Progenitor cell of endocrine pancreas (in vitro differentiated cells): Measurements from ENCODE around the gene IDH2. TPM values are rescaled to one million over a fixed set of nuclear protein-coding genes. Genes with fewer than 3 reads are reported as not detected.
A peak's percentile ranks its signal among the peaks of the same experiment; 100 is the strongest.

Experiments used
- DNase-seq: peaks from one replicate; pipeline ENCODE4 v3.0.0; 2021; ENCODE audit warnings: low spot score; ENCODE audit not compliant: unreplicated experiment
- H3K27ac Mint-ChIP-seq: 2 replicates; pipeline ENCODE4 v1.8.0; 2021; ENCODE audit warnings: mild to moderate bottlenecking, moderate library complexity, mixed read lengths
- H3K27me3 Mint-ChIP-seq: 2 replicates; pipeline ENCODE4 v1.8.0; 2021; ENCODE audit warnings: mixed read lengths
- H3K36me3 Mint-ChIP-seq: 2 replicates; pipeline ENCODE4 v1.8.0; 2022; ENCODE audit warnings: mixed read lengths; ENCODE audit not compliant: insufficient read depth
- H3K4me1 Mint-ChIP-seq: 2 replicates; pipeline ENCODE4 v1.8.0; 2021; ENCODE audit warnings: low read depth, mixed read lengths
- H3K4me3 Mint-ChIP-seq: 2 replicates; pipeline ENCODE4 v1.8.0; 2021; ENCODE audit warnings: low read depth, mild to moderate bottlenecking, moderate library complexity, mixed read lengths
- H3K9me3 Mint-ChIP-seq: 2 replicates; pipeline ENCODE4 v1.8.0; 2021; ENCODE audit warnings: low read depth, mixed read lengths
- CTCF ChIP-seq: fragments of 200-600 bp; sonication (generic); IDR thresholded peaks from one replicate; pipeline ENCODE4 v1.5.0; 2021; ENCODE audit warnings: antibody characterized with exemption, mild to moderate bottlenecking; ENCODE audit not compliant: unreplicated experiment
- total RNA-seq: library from RNA; stranded (reverse); gene quantifications from 2 replicates; pipeline ENCODE4 v1.2.1, GENCODE V29; 2021

Gene IDH2
- total RNA-seq, 1 donor from 2014 or later, result 164 TPM

DNA sequence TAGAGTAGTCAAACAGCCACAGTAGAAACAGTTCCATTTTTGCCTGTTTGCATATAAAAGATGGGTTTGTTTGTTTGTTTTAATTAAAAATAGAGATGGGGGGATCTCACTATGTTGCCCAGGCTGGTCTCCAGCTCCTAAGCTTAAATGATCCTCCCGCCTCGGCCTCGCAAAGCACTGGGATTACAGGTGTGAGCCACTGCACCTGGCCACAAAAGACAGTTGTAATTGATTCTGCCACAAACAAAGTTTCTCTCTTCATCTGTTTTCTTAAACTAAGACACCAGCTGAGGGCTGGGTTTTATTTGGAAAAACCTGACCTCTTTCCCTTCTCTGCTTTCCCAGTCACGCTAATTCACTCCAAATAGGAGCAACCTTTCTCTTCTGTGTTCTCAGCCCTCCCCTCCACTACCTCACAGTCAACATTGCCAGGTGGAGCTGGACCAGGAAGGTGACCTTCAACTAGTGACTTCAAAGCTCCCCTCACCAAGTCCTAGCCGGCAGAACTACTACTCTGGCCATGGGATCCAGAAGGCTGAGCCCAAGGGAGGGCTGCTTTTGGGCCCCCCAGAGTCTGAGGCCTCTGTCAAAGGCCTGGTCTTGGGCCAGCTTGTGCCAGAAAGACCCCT is 1.5 kb upstream of the IDH2 start:
- no peak for DNase-seq
- H3K9me3 Mint-ChIP-seq, result no peaks in the 10 kb centered on the region
- H3K27ac Mint-ChIP-seq, result no peak overlapping the region
- TF ChIP-seq CTCF, result no peak
- H3K4me1 Mint-ChIP-seq, result peaks cover 42% of the 10 kb centered on the region
- H3K36me3 Mint-ChIP-seq, result peaks cover 2% of the 10 kb centered on the region
- H3K27me3 Mint-ChIP-seq, result peaks cover 10% of the 10 kb centered on the region
- peak overlapping the region; percentile 16 for H3K4me3 Mint-ChIP-seq

DNA sequence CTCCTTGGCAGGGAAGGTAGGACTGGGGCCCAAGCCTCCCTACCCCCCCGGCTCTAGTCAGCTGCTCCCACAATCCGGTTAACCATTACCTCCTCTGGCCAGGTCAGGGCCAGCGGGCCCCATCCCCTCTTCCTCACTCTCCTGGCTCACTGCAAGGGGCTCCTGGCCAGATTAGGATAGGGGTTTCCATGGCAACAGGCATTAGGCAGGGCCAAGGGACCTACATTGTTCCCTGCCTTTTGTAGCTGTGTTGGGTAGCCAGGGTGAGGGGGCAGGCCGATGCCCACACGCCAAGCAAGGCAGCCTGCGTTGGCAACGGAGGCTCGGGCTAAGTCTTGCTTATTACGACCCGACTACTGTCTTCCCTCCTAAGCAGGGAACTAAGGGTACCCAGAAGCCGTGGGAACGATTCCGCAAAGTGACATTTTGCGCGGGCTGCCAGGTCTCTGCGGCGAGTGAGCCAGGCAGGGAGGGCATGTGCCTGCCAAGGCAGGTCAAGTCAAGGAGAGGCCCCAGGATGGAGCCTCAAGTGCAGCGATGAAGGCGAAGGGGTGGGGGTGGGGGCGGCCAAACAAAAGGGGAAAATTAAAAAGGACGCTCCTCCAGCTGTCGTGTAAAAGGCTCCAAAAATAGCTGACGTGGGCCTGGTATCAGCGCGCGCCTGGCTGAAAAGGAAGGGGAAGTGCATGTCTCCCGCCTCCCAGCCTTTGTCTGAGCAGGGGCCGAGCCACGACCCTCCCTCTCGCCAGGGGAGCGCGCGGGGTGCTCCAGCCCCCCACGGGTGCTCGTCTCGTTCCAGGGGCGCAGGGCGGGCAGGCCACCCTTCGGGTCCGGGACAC is 919 bp downstream of the IDH2 start:
- H3K4me3 Mint-ChIP-seq, result peak overlapping the region; percentile 84
- no peak for TF ChIP-seq CTCF
- H3K4me1 Mint-ChIP-seq, result peaks cover 45% of the 10 kb centered on the region
- peaks cover 10% of the 10 kb centered on the region for H3K27me3 Mint-ChIP-seq
- peaks cover 4% of the 10 kb centered on the region for H3K36me3 Mint-ChIP-seq
- H3K27ac Mint-ChIP-seq, result peak overlapping the region; percentile 94
- no peaks in the 10 kb centered on the region for H3K9me3 Mint-ChIP-seq
- DNase-seq, result no peak

DNA sequence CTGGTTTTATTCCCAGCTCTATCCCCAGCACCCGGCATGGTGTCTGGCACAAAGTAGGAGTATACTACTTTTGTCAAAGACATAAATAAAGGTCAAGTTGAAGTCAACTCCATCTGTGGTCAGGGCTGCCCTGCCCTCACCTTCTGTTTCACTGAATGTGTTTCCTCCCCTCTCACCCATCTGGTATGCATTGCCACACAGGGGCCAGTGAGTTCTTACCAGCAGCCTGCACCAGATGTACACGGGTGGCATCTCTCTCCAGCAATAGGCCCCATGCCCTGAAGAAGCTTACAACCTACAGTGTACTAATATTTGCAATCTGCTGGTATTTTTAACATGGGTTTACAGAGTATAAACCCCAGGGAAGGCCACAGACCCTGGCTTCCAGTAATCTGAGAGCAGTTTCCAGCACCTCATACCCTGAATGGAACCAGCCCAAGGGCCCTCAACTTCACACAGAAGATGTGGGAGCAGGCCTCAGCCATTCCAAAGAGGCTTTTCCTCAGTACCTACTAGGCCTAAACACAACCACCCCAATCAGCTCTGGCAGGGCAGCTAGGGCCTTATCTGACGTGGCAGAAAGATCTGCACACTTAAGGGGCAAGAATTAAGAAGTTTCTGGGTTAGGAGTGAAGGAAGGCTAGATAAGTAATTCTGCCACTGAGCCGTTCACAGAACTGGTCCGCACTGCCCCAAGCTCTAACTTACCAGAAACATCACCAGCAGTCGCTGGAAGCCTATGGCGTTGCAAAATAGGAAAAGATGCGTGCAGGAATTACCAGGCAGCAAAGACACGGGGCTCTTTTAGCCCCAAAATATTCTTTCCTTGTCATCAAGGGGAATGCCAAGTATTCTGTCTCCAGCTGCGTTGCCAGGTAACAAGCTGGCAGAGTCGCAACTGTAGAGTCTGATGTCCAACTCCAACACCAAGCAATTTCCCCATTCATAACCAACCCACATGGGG is 2.1 kb downstream of the IDH2 start:
- H3K4me1 Mint-ChIP-seq, result peaks cover 52% of the 10 kb centered on the region

DNA sequence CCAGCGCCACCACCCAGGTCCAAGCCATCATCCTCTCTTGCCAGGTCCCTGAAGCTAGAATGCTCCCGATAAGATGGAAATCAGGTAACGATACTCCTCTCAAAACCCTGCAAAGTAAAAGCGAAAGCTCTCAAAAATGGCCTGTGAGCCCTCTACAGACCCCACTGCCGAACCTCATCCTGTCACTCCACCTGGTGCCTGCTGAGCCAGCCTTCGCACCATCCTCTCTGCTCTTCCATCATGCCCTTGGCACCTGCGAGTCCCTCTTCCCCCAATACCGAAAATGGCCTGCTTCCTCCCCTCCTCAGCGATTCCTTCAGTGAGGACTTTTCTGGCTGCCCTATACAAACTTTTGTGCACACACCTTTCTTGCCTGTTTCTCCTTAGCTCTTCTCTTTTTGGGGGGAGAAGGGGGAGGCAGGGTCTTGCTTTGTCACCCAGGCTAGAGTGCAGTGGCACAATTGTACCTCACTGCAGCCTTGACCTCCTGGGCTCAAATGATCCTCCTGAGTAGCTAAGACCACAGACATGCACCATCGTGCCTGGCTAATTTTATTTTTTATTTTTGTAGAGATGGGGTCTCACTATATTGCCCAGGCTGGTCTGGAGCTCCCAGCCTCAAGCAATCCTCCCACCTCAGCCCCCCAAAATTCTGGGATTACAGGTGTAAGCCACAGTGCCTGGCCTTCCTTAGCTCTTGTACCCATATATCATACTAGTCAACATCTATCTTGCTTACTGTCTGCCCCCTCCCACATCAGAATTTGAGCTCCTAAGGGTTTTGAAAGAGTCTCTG is 3.0 kb downstream of the IDH2 start:
- Mint-ChIP-seq H3K36me3 (peaks cover 6% of the 10 kb centered on the region), H3K27me3 (peaks cover 6% of the 10 kb centered on the region), H3K9me3 (no peaks in the 10 kb centered on the region), H3K4me1 (peaks cover 47% of the 10 kb centered on the region), H3K4me3 (no peak overlapping the region), H3K27ac (peak overlapping the region; percentile 80)
- TF ChIP-seq CTCF, result no peak
- DNase-seq, result no peak

More for the DNA sequence above, 2.1 kb downstream of the IDH2 start:
- H3K4me3 Mint-ChIP-seq, result peak overlapping the region; percentile 84
- DNase-seq, result no peak
- H3K9me3 Mint-ChIP-seq, result no peaks in the 10 kb centered on the region
- TF ChIP-seq CTCF, result no peak
- peak overlapping the region; percentile 80 for H3K27ac Mint-ChIP-seq
- peaks cover 10% of the 10 kb centered on the region for H3K27me3 Mint-ChIP-seq
- H3K36me3 Mint-ChIP-seq, result peaks cover 6% of the 10 kb centered on the region
